GM12864 (cell line): Measurements from ENCODE around the gene MESP2.

ENCODE experiments used
- DNase-seq: peaks from one replicate; pipeline ENCODE4 v3.0.0-alpha.2; 2011; ENCODE audit warnings: low read depth
- H3K4me3 ChIP-seq: 2 replicates; pipeline ENCODE4 v1.5.1; 2011; ENCODE audit warnings: mild to moderate bottlenecking, low read depth, low read length, control low read depth
- TF ChIP-seq, protein P1 (sequence below): IDR thresholded peaks from 2 replicates; pipeline ENCODE4 v1.5.1; 2011; ENCODE audit warnings: low read depth, mild to moderate bottlenecking, moderate library complexity, low read length, control low read depth, inconsistent platforms; ENCODE audit errors: missing control alignments

The MESP2 gene

GRCh38 chr15:89822951-89823711 is 47.0 kb downstream of the MESP2 start:
- TF ChIP-seq, protein P1, sequence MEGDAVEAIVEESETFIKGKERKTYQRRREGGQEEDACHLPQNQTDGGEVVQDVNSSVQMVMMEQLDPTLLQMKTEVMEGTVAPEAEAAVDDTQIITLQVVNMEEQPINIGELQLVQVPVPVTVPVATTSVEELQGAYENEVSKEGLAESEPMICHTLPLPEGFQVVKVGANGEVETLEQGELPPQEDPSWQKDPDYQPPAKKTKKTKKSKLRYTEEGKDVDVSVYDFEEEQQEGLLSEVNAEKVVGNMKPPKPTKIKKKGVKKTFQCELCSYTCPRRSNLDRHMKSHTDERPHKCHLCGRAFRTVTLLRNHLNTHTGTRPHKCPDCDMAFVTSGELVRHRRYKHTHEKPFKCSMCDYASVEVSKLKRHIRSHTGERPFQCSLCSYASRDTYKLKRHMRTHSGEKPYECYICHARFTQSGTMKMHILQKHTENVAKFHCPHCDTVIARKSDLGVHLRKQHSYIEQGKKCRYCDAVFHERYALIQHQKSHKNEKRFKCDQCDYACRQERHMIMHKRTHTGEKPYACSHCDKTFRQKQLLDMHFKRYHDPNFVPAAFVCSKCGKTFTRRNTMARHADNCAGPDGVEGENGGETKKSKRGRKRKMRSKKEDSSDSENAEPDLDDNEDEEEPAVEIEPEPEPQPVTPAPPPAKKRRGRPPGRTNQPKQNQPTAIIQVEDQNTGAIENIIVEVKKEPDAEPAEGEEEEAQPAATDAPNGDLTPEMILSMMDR: no peak
- no peak for DNase-seq
- no peak overlapping the region for H3K4me3 ChIP-seq

DNA sequence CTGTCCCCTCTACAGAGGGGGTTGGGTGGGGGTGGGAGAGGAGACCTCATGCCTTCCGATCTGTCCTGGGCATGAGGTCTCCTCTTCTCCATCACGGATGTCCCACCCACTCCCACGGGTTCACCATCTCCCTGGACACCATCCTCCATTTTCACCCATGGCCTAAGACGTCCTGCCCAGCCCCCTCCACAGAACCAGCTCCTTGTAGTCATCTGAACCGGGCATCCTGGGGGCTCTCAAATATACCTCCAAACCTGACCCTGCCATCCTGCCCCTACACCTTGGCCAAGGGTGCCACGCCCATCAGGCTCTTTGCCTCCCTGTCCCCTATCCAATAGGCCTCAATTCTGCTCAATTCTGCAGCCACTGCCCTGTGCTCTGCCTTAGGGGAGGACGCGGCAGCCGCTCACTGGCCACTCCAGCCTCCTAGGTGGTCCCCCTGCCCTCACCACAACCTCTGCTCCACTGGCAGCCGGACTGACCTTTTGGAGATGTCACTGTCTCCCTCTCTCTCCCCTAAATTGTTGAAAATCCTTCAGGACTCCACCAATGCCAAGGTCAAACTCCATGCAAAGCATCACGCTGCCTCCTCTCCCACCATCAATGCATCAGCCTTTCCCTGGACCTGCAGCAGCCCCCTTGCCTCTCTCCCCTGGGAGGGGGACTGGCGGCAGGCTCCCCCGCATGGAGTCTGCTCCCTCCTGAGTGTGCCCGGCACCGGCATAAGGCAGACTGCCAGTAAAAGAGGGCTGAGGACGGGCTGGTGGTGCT is 47.9 kb downstream of the MESP2 start:
- TF ChIP-seq, protein P1: no peak
- H3K4me3 ChIP-seq: no peak overlapping the region
- DNase-seq: no peak

DNA sequence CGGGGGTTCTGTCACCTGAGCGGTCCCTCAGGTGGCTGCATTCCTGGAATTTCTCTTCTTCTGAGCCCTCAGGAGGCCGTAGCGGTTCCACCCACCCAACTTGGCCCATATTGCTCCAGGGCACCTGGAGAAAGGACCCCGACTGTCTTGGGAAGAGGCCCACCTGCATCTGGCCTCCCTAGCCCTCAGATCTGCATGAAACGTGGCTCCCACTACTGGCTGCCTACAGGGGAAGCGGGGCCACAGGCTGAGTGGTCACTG is 48.4 kb downstream of the MESP2 start:
- TF ChIP-seq, protein P1: no peak
- DNase-seq: no peak

GRCh38 chr15:89825271-89825940 is 49.3 kb downstream of the MESP2 start:
- H3K4me3 ChIP-seq: no peak overlapping the region
- TF ChIP-seq, protein P1: no peak
- DNase-seq: no peak

More for the DNA sequence above, 48.4 kb downstream of the MESP2 start:
- H3K4me3 ChIP-seq: no peak overlapping the region

DNA sequence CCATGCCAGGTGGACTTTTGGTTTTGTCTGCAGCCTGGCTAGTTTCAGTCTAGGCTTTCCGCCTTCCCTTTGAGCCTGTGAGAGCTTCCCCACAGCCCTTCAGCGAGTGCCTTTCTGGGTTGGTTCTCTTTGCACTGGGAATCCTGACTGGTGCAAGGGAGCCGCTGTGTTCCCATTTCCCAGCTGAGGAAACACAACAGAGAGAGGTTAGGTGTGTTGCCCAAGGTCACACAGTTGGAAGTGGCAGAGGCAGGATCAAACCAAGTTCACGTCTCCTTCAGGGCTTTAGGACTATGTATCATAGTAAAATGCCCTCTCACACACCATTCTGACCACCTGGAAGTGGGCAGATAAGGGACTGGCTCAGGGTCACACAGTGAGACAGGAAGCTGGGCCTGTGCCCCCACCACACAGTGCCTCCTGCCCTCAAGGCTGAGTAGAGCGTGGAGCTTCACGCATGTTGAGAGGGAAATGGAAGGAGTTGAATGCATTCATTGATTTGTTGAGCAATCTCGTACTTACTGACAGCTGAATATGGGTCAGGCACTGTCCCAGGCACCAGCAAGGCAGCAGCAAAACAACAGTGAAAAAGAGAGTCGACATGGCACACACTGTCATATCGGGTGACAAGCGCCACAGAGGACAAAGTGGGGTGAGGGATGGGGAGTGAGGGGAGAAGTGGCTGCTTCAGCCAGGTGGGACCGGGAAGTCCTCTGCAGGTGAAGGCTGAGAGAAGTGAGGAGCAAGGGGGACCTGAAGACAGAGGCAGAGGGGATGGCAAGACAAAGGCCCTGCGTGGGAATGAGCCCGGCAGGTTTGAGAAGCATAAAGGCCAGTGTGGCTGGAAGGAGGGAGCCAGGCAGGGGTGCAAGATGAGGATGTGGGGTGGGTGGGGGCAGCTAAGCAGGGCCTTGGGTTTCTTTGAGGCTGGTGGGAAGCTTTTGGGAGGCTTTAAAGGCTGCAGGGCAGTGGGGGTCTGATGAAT is 50.8 kb downstream of the MESP2 start:
- no peak for DNase-seq
- H3K4me3 ChIP-seq: no peak overlapping the region
- TF ChIP-seq, protein P1: no peak

GRCh38 chr15:89827829-89828228 is 51.7 kb downstream of the MESP2 start:
- TF ChIP-seq, protein P1: no peak
- no peak for DNase-seq
- H3K4me3 ChIP-seq: no peak overlapping the region
